ENCODE results near the gene OR10G3.

GRCh38 chr14:21543521-21543960 lies 36.3 kb downstream of the OR10G3 start:
- TF ChIP-seq POLR2AphosphoS5 (IDR thresholded peaks at IDR 0.05; ENCODE audit: borderline replicate concordance, low read depth, low read length) (no peak), EZH2 (IDR thresholded peaks at IDR 0.05) (no peak), FOXP2 (optimal IDR thresholded peaks at IDR 0.05; ENCODE audit: control extremely low read depth, extremely low read length, insufficient read depth) (no peak)
